H9 (cell line): Measurements from ENCODE around the gene COL11A1. TPM values are rescaled to one million over a fixed set of nuclear protein-coding genes. Genes with fewer than 3 reads are reported as not detected.

Experiments
- DNase-seq: peaks from one replicate; pipeline ENCODE4 v3.0.0-alpha.2; 2017
- H2AFZ ChIP-seq: one replicate; pipeline ENCODE4 v1.6.1; 2013; ENCODE audit warnings: mild to moderate bottlenecking, low read length, control low read depth, moderate library complexity
- H2AK5ac ChIP-seq: 2 replicates; pipeline ENCODE4 v1.6.1; 2013; ENCODE audit warnings: low read length, control low read depth, mixed read lengths; ENCODE audit not compliant: insufficient read length
- H2BK120ac ChIP-seq: one replicate; pipeline ENCODE4 v1.6.1; 2013; ENCODE audit warnings: low read depth, mild to moderate bottlenecking, low read length, control low read depth, inconsistent platforms; ENCODE audit not compliant: poor library complexity, severe bottlenecking
- H2BK12ac ChIP-seq: 2 replicates; pipeline ENCODE4 v1.6.1; 2013; ENCODE audit warnings: low read length, control low read depth, mixed read lengths, low read depth; ENCODE audit not compliant: insufficient read length
- H2BK15ac ChIP-seq: 2 replicates; pipeline ENCODE4 v1.6.1; 2013; ENCODE audit warnings: low read depth, low read length, control low read depth
- H2BK20ac ChIP-seq: one replicate; pipeline ENCODE4 v1.6.1; 2013; ENCODE audit warnings: low read depth, mild to moderate bottlenecking, low read length, control low read depth, inconsistent platforms; ENCODE audit not compliant: poor library complexity, severe bottlenecking
- H2BK5ac ChIP-seq: 2 replicates; pipeline ENCODE4 v1.6.1; 2013; ENCODE audit warnings: low read length, control low read depth, mixed read lengths; ENCODE audit not compliant: insufficient read length
- H3K14ac ChIP-seq: 2 replicates; pipeline ENCODE4 v1.6.1; 2013; ENCODE audit warnings: low read length, control low read depth; ENCODE audit not compliant: insufficient read depth
- H3K18ac ChIP-seq: 2 replicates; pipeline ENCODE4 v1.6.1; 2013; ENCODE audit warnings: low read depth, mild to moderate bottlenecking, mixed read lengths, low read length, control low read depth; ENCODE audit not compliant: insufficient read length
- H3K23ac ChIP-seq: 2 replicates; pipeline ENCODE4 v1.6.1; 2013; ENCODE audit warnings: low read length, control low read depth, mixed read lengths, low read depth; ENCODE audit not compliant: insufficient read length
- H3K23me2 ChIP-seq: 2 replicates; pipeline ENCODE4 v1.6.1; 2013; ENCODE audit warnings: low read depth, mild to moderate bottlenecking, mixed read lengths, low read length, control low read depth; ENCODE audit not compliant: insufficient read length, poor library complexity, severe bottlenecking
- H3K27ac ChIP-seq: 2 replicates; pipeline ENCODE4 v1.5.1; 2013; ENCODE audit warnings: low read length, control low read depth, mixed read lengths, low read depth; ENCODE audit not compliant: insufficient read length
- H3K27me3 ChIP-seq: 2 replicates; pipeline ENCODE4 v1.6.1; 2013; ENCODE audit warnings: low read length, control low read depth, inconsistent platforms; ENCODE audit not compliant: insufficient read depth
- H3K4ac ChIP-seq: 2 replicates; pipeline ENCODE4 v1.6.1; 2013; ENCODE audit warnings: low read depth, mild to moderate bottlenecking, control low read depth, inconsistent platforms, low read length, moderate library complexity
- H3K4me1 ChIP-seq: 2 replicates; pipeline ENCODE4 v1.6.1; 2013; ENCODE audit warnings: low read length, control low read depth, inconsistent platforms; ENCODE audit not compliant: insufficient read depth
- H3K4me2 ChIP-seq: 2 replicates; pipeline ENCODE4 v1.6.1; 2013; ENCODE audit warnings: low read length, control low read depth, mixed read lengths; ENCODE audit not compliant: insufficient read length, insufficient read depth
- H3K56ac ChIP-seq: 2 replicates; pipeline ENCODE4 v1.6.1; 2013; ENCODE audit warnings: low read depth, mild to moderate bottlenecking, mixed read lengths, low read length, control low read depth; ENCODE audit not compliant: insufficient read length
- H3K79me1 ChIP-seq: 2 replicates; pipeline ENCODE4 v1.6.1; 2013; ENCODE audit warnings: low read depth, mild to moderate bottlenecking, moderate library complexity, low read length, control low read depth, inconsistent platforms; ENCODE audit not compliant: insufficient read depth, poor library complexity, severe bottlenecking
- H3K79me2 ChIP-seq: 2 replicates; pipeline ENCODE4 v1.6.1; 2013; ENCODE audit warnings: low read length, control low read depth, inconsistent platforms; ENCODE audit not compliant: insufficient read depth
- H3K9ac ChIP-seq: 2 replicates; pipeline ENCODE4 v1.6.1; 2013; ENCODE audit warnings: low read length, control low read depth, mixed read lengths; ENCODE audit not compliant: insufficient read length; ENCODE audit errors: extremely low read depth
- H3K9me3 ChIP-seq: one replicate; pipeline ENCODE4 v1.6.1; 2013; ENCODE audit warnings: low read depth, low read length, inconsistent platforms; ENCODE audit not compliant: control insufficient read depth
- H3T11ph ChIP-seq: one replicate; pipeline ENCODE4 v1.6.1; 2013; ENCODE audit warnings: mild to moderate bottlenecking, low read length, control low read depth, inconsistent platforms
- H4K20me1 ChIP-seq: one replicate; pipeline ENCODE4 v1.6.1; 2013; ENCODE audit not compliant: control insufficient read depth, insufficient read length, insufficient read depth
- H4K5ac ChIP-seq: 2 replicates; pipeline ENCODE4 v1.6.1; 2013; ENCODE audit warnings: low read depth, mild to moderate bottlenecking, mixed read lengths, low read length, control low read depth; ENCODE audit not compliant: insufficient read length
- H4K8ac ChIP-seq: replicated peaks from 2 replicates; pipeline ENCODE4 v1.6.1; 2013; ENCODE audit warnings: low read length, control low read depth, mixed read lengths, low read depth; ENCODE audit not compliant: insufficient read length
- H4K91ac ChIP-seq: 2 replicates; pipeline ENCODE4 v1.6.1; 2013; ENCODE audit warnings: low read depth, mild to moderate bottlenecking, moderate library complexity, mixed read lengths, low read length, control low read depth; ENCODE audit not compliant: insufficient read length
- H3K27ac Mint-ChIP-seq, 3 experiments: 2 replicates in 2 of 3; 3 replicates in 1 of 3; pipeline ENCODE4 v1.8.0; 2020 to 2021; ENCODE audit warnings: mixed read lengths in 3 of 3, mild to moderate bottlenecking in 1 of 3, moderate library complexity in 1 of 3
- H3K27me3 Mint-ChIP-seq: 2 replicates; pipeline ENCODE4 v1.8.0; 2021; ENCODE audit warnings: low read depth, mild to moderate bottlenecking, moderate library complexity, mixed read lengths
- H3K36me3 Mint-ChIP-seq, 3 experiments: 2 replicates in 2 of 3; 3 replicates in 1 of 3; pipeline ENCODE4 v1.8.0; 2020 to 2021; ENCODE audit warnings: low read depth in 3 of 3, mixed read lengths in 3 of 3; ENCODE audit not compliant: insufficient read depth in 1 of 3
- H3K4me1 Mint-ChIP-seq, 2 experiments: 2 replicates each; pipeline ENCODE4 v1.8.0; 2020; ENCODE audit warnings: mixed read lengths in 2 of 2
- H3K4me3 Mint-ChIP-seq, 2 experiments: 2 replicates in 1 of 2; 3 replicates in 1 of 2; pipeline ENCODE4 v1.8.0; 2020 to 2021; ENCODE audit warnings: mild to moderate bottlenecking in 2 of 2, mixed read lengths in 2 of 2, moderate library complexity in 1 of 2
- H3K9me3 Mint-ChIP-seq, 2 experiments: 2 replicates in 1 of 2; 3 replicates in 1 of 2; pipeline ENCODE4 v1.8.0; 2020; ENCODE audit warnings: mild to moderate bottlenecking in 2 of 2, mixed read lengths in 2 of 2, moderate library complexity in 1 of 2
- CTCF ChIP-seq: fragments of 200-600 bp; sonication (generic); conservative IDR thresholded peaks from 3 replicates; pipeline ENCODE4 v1.8.0; 2021; ENCODE audit warnings: antibody characterized with exemption, mild to moderate bottlenecking
- total RNA-seq: library from RNA; stranded (reverse); gene quantifications from 2 replicates; pipeline ENCODE4 v1.2.1, GENCODE V29; 2021

Gene COL11A1
- total RNA-seq, 1 experiment from 2014 or later = 7.5 TPM

GRCh38 chr1:102952400-102952799 lies 155.9 kb downstream of the COL11A1 start:
- no peak overlapping the region for H3K27ac Mint-ChIP-seq
- DNase-seq = no peak
- H3K9ac ChIP-seq = no peak overlapping the region
- H2AFZ ChIP-seq = no peak overlapping the region
- H3K4me3 Mint-ChIP-seq = no peak overlapping the region
- H3K56ac ChIP-seq = no peak overlapping the region
- H2BK5ac ChIP-seq = no peak overlapping the region
- no peaks in the 10 kb centered on the region for H3K27me3 ChIP-seq
- no peak overlapping the region for H3K27ac ChIP-seq
- no peak overlapping the region for H2BK12ac ChIP-seq
- H3K14ac ChIP-seq = no peak overlapping the region
- no peaks in the 10 kb centered on the region for H3K4me1 ChIP-seq
- H3K23ac ChIP-seq = no peak overlapping the region
- H3K4ac ChIP-seq = no peak overlapping the region
- H4K20me1 ChIP-seq = no peaks in the 10 kb centered on the region
- H3K27me3 Mint-ChIP-seq = no peaks in the 10 kb centered on the region
- peaks cover 6% of the 10 kb centered on the region in 2 experiments for H3K4me1 Mint-ChIP-seq
- H4K91ac ChIP-seq = no peak overlapping the region
- no peak overlapping the region for H2AK5ac ChIP-seq
- peaks cover 6 to 7% of the 10 kb centered on the region in 2 experiments; a peak in 3 of 5 replicates for H3K9me3 Mint-ChIP-seq
- no peak overlapping the region for H3K4me2 ChIP-seq
- no peaks in the 10 kb centered on the region for H3K23me2 ChIP-seq
- H3K9me3 ChIP-seq = no peaks in the 10 kb centered on the region
- H3K36me3 Mint-ChIP-seq = peaks cover 3 to 9% (median 6%) of the 10 kb centered on the region in 3 experiments; a peak in 5 of 7 replicates
- H3T11ph ChIP-seq = no peak overlapping the region
- no peaks in the 10 kb centered on the region for H3K79me1 ChIP-seq
- TF ChIP-seq CTCF = no peak
- no peak overlapping the region for H4K8ac ChIP-seq
- H2BK20ac ChIP-seq = no peak overlapping the region
- no peak overlapping the region for H3K18ac ChIP-seq
- no peak overlapping the region for H2BK15ac ChIP-seq
- H4K5ac ChIP-seq = no peak overlapping the region
- H2BK120ac ChIP-seq = no peak overlapping the region
- H3K79me2 ChIP-seq = no peaks in the 10 kb centered on the region
